ENCODE measurements around the gene PPL. TPM values are rescaled to one million over a fixed set of nuclear protein-coding genes. Genes with fewer than 3 reads are reported as not detected.

PPL gene
- total RNA-seq, 4 donors from 2014 or later = 304 to 377 (median 350) TPM

- Histone ChIP-seq H3K27ac (no peak overlapping the region), H3K4me3 (no peak overlapping the region), H3K4me1 (peaks cover 48% of the 10 kb centered on the region), H3K27me3 (no peaks in the 10 kb centered on the region), H3K36me3 (peaks cover 44% of the 10 kb centered on the region), H3K9me3 (no peaks in the 10 kb centered on the region)
- WGBS = 48% methylated on average over 1 of the region's 1 CpG
- DNase-seq (ENCODE audit: low spot score in 2 of 2) = no peak
- TF ChIP-seq POLR2AphosphoS5 (IDR thresholded peaks at IDR 0.05) (no peak), CTCF (IDR thresholded peaks at IDR 0.05) (no peak), EP300 (IDR thresholded peaks at IDR 0.05) (no peak), POLR2A (IDR thresholded peaks at IDR 0.05) (no peak)
Observed at GRCh38 chr16:4852221-4852872, 84.6 kb downstream of the PPL start.

GRCh38 chr16:4850211-4850610 lies 86.7 kb downstream of the PPL start:
- H3K27me3 ChIP-seq = no peaks in the 10 kb centered on the region
- H3K36me3 ChIP-seq = peaks cover 26% of the 10 kb centered on the region
- DNase-seq (ENCODE audit: low spot score in 2 of 2) = no peak
- WGBS = 35% methylated on average over 3 of the region's 3 CpGs
- peaks cover 61% of the 10 kb centered on the region for H3K4me1 ChIP-seq
- H3K27ac ChIP-seq = no peak overlapping the region
- peak overlapping the region; percentile 81 for H3K4me3 ChIP-seq
- no peaks in the 10 kb centered on the region for H3K9me3 ChIP-seq
- no peak for TF ChIP-seq POLR2A (IDR thresholded peaks at IDR 0.05)
- no peak for TF ChIP-seq POLR2AphosphoS5 (IDR thresholded peaks at IDR 0.05)
- no peak for TF ChIP-seq CTCF (IDR thresholded peaks at IDR 0.05)
- TF ChIP-seq EP300 (IDR thresholded peaks at IDR 0.05) = no peak

- H3K4me1 ChIP-seq = peaks cover 62% of the 10 kb centered on the region
- peaks cover 23% of the 10 kb centered on the region for H3K36me3 ChIP-seq
- H3K27me3 ChIP-seq = no peaks in the 10 kb centered on the region
- TF ChIP-seq POLR2A (IDR thresholded peaks at IDR 0.05) (no peak), CTCF (IDR thresholded peaks at IDR 0.05) (no peak), POLR2AphosphoS5 (IDR thresholded peaks at IDR 0.05) (no peak), EP300 (IDR thresholded peaks at IDR 0.05) (no peak)
- under 1% methylated on average over 38 of the region's 83 CpGs for WGBS
- H3K27ac ChIP-seq = peak overlapping the region; percentile 95
- peak overlapping the region; percentile 81 for H3K4me3 ChIP-seq
- peak; percentile 77 to 85 for DNase-seq (ENCODE audit: low spot score in 2 of 2)
- no peaks in the 10 kb centered on the region for H3K9me3 ChIP-seq
Observed at GRCh38 chr16:4847774-4848587, 89.0 kb downstream of the PPL start.

GRCh38 chr16:4846901-4847773 lies 89.8 kb downstream of the PPL start, which contains the start of the genes GLYR1 and UBN1:
GLYR1 (minus strand) TSS chr16:4847288; CDS start chr16:4847265, 23 bp downstream.
UBN1 (plus strand) TSS chr16:4847481; CDS start chr16:4852918, 5,437 bp downstream.
- DNase-seq (ENCODE audit: low spot score in 2 of 2) = peak; percentile 100

GRCh38 chr16:4846503-4846900 lies 90.4 kb downstream of the PPL start:
- Histone ChIP-seq H3K9me3 (no peaks in the 10 kb centered on the region), H3K27ac (peak overlapping the region; percentile 95), H3K4me1 (peaks cover 47% of the 10 kb centered on the region), H3K36me3 (peaks cover 35% of the 10 kb centered on the region), H3K4me3 (peak overlapping the region; percentile 81), H3K27me3 (no peaks in the 10 kb centered on the region)
- TF ChIP-seq POLR2A (IDR thresholded peaks at IDR 0.05) = peak in 1 of 2 donors; percentile 19
- TF ChIP-seq CTCF (IDR thresholded peaks at IDR 0.05) = no peak
- DNase-seq (ENCODE audit: low spot score in 2 of 2) = peak in 1 of 2 donors; percentile 78
- 0% methylated on average over 20 of the region's 27 CpGs for WGBS

More at GRCh38 chr16:4846901-4847773, 89.8 kb downstream of the PPL start, which contains the start of the genes GLYR1 and UBN1:
- Histone ChIP-seq H3K4me3 (peak within 1 kb of the TSS; percentile 81), H3K9me3 (no peaks in the 10 kb centered on the region), H3K36me3 (peaks cover 28% of the 10 kb centered on the region), H3K4me1 (peaks cover 54% of the 10 kb centered on the region), H3K27me3 (no peaks in the 10 kb centered on the region), H3K27ac (peak within 1 kb of the TSS; percentile 95)
- WGBS = no CpG with 5 or more reads among the region's 126 CpGs
- TF ChIP-seq POLR2AphosphoS5 (IDR thresholded peaks at IDR 0.05) (peak; percentile 13 to 86 (median 66)), POLR2A (IDR thresholded peaks at IDR 0.05) (peak; percentile 25 to 73), EP300 (IDR thresholded peaks at IDR 0.05) (no peak)

Data from suprapubic skin (tissue), 4 donors.